Liver (tissue), 9 donors: ENCODE measurements around the gene AKR1B15. TPM values are rescaled to one million over a fixed set of nuclear protein-coding genes. Genes with fewer than 3 reads are reported as not detected.

Experiments
- DNase-seq: peaks from one replicate; pipeline ENCODE4 v3.0.0-alpha.2; 2017; ENCODE audit warnings: low spot score
- H3K27ac ChIP-seq, 2 donors: one replicate each; pipeline ENCODE4 v1.7.0; 2013; ENCODE audit warnings: inconsistent platforms in 2 of 2, low read length in 2 of 2, control low read depth in 1 of 2, low read depth in 1 of 2, mild to moderate bottlenecking in 1 of 2
- H3K27me3 ChIP-seq, 4 donors: one replicate each; pipeline versions ENCODE4 v1.6.1 to v1.7.0; 2013; ENCODE audit warnings: low read length in 3 of 4, inconsistent platforms in 1 of 4, mild to moderate bottlenecking in 1 of 4, moderate library complexity in 1 of 4; ENCODE audit not compliant: control insufficient read depth in 4 of 4, insufficient read depth in 4 of 4
- H3K36me3 ChIP-seq, 4 donors: one replicate each; pipeline versions ENCODE4 v1.6.1 to v1.7.0; 2013; ENCODE audit warnings: low read length in 3 of 4, mild to moderate bottlenecking in 3 of 4, low read depth in 1 of 4, moderate library complexity in 1 of 4; ENCODE audit not compliant: control insufficient read depth in 4 of 4, insufficient read depth in 3 of 4
- H3K4me1 ChIP-seq, 4 donors: one replicate each; pipeline versions ENCODE4 v1.6.1 to v1.7.0; 2013; ENCODE audit warnings: low read length in 3 of 4, mild to moderate bottlenecking in 3 of 4, moderate library complexity in 1 of 4; ENCODE audit not compliant: control insufficient read depth in 4 of 4, insufficient read depth in 4 of 4
- H3K4me3 ChIP-seq, 3 donors: one replicate each; pipeline versions ENCODE4 v1.6.1 to v1.7.0; 2013; ENCODE audit warnings: low read length in 3 of 3, control low read depth in 1 of 3, low read depth in 1 of 3, mild to moderate bottlenecking in 1 of 3
- H3K9ac ChIP-seq, 2 donors: one replicate each; pipeline ENCODE4 v1.7.0; 2013; ENCODE audit warnings: low read length in 2 of 2, mild to moderate bottlenecking in 2 of 2, moderate library complexity in 2 of 2, control low read depth in 1 of 2, low read depth in 1 of 2
- H3K9me3 ChIP-seq, 4 donors: one replicate each; pipeline versions ENCODE4 v1.6.1 to v1.7.0; 2013; ENCODE audit warnings: low read length in 3 of 4; ENCODE audit not compliant: control insufficient read depth in 4 of 4
- ATF3 ChIP-seq: IDR thresholded peaks from 2 replicates; pipeline ENCODE4 v1.6.1; 2016; ENCODE audit warnings: antibody characterized with exemption
- CTCF ChIP-seq: fragments of 150-350 bp; IDR thresholded peaks from 2 replicates; pipeline ENCODE4 v1.5.1; 2017; ENCODE audit warnings: improper control_type of control experiment, low read depth, low read length; ENCODE audit not compliant: missing input control
- FOXA2 ChIP-seq: IDR thresholded peaks from 2 replicates; pipeline ENCODE4 v1.6.1; 2016; ENCODE audit warnings: antibody characterized with exemption
- GABPA ChIP-seq, 2 donors: IDR thresholded peaks in 1 of 2; conservative IDR thresholded peaks in 1 of 2; 2 replicates each; pipeline ENCODE4 v1.6.1; 2016; ENCODE audit warnings: antibody characterized with exemption in 2 of 2, mild to moderate bottlenecking in 1 of 2, moderate library complexity in 1 of 2
- HNF4A ChIP-seq, 2 donors: conservative IDR thresholded peaks; 2 replicates each; pipeline ENCODE4 v1.6.1; 2016; ENCODE audit warnings: antibody characterized with exemption in 2 of 2, mild to moderate bottlenecking in 2 of 2
- HNF4G ChIP-seq: IDR thresholded peaks from 2 replicates; pipeline ENCODE4 v1.6.1; 2016; ENCODE audit warnings: antibody characterized with exemption
- JUND ChIP-seq, 2 donors: IDR thresholded peaks; 2 replicates each; pipeline ENCODE4 v1.6.1; 2016; ENCODE audit warnings: antibody characterized with exemption in 2 of 2
- RAD21 ChIP-seq, 2 donors: IDR thresholded peaks; 2 replicates each; pipeline ENCODE4 v1.6.1; 2016; ENCODE audit warnings: antibody characterized with exemption in 2 of 2, mild to moderate bottlenecking in 2 of 2
- REST ChIP-seq: IDR thresholded peaks from 2 replicates; pipeline ENCODE4 v1.6.1; 2016; ENCODE audit warnings: antibody characterized with exemption, mild to moderate bottlenecking
- RXRA ChIP-seq, 2 donors: IDR thresholded peaks; 2 replicates each; pipeline ENCODE4 v1.6.1; 2017 to 2018; ENCODE audit warnings: antibody characterized with exemption in 2 of 2, mild to moderate bottlenecking in 1 of 2
- SP1 ChIP-seq: IDR thresholded peaks from 2 replicates; pipeline ENCODE4 v1.6.1; 2018; ENCODE audit warnings: antibody characterized with exemption, mild to moderate bottlenecking
- TAF1 ChIP-seq: conservative IDR thresholded peaks from 2 replicates; pipeline ENCODE4 v1.6.1; 2016; ENCODE audit warnings: antibody characterized with exemption, mild to moderate bottlenecking
- YY1 ChIP-seq: IDR thresholded peaks from 2 replicates; pipeline ENCODE4 v1.6.1; 2016; ENCODE audit warnings: antibody characterized with exemption, mild to moderate bottlenecking
- polyA plus RNA-seq, 2 donors: library from polyadenylated mRNA; stranded (reverse) in 1 of 2; unstranded in 1 of 2; fragments of 200-250 nt in 1 of 2; fragments of >200 nt in 1 of 2; fragmentation: Nextera tagmentation in 1 of 2; extraction: Ambion mirVana in 1 of 2; gene quantifications; one replicate each; pipeline versions ENCODE4 v1.2.1 to v1.2.3, GENCODE V29; 2013 to 2015
- total RNA-seq, 2 donors: library from RNA; depleted of rRNA; stranded (reverse); fragments of >200 nt; gene quantifications; one replicate each; pipeline ENCODE4 v1.2.3, GENCODE V29; 2014
- donor health status: healthy.
- donor health status: healthy.
- donor health status: healthy.
- donor health status: healthy.
- donor health status: healthy.

The AKR1B15 gene
- total and polyA plus RNA-seq, 4 donors, result 0.12 TPM; not detected in 3

- Histone ChIP-seq H3K9ac (no peak overlapping the region), H3K4me3 (no peak overlapping the region), H3K9me3 (no peaks in the 10 kb centered on the region), H3K27me3 (peaks cover 0 to 4% (median 0%) of the 10 kb centered on the region in 4 donors), H3K36me3 (no peaks in the 10 kb centered on the region), H3K27ac (no peak overlapping the region), H3K4me1 (no peaks in the 10 kb centered on the region)
- DNase-seq, result no peak
- TF ChIP-seq CTCF (no peak), JUND (IDR thresholded peaks at IDR 0.05) (no peak), HNF4G (no peak), ATF3 (no peak), HNF4A (conservative IDR thresholded peaks at IDR 0.05) (no peak), YY1 (no peak), GABPA (IDR thresholded peaks at IDR 0.05 in 1 of 2, conservative IDR thresholded peaks at IDR 0.05 in 1 of 2) (no peak), SP1 (no peak), FOXA2 (no peak), REST (no peak), RAD21 (IDR thresholded peaks at IDR 0.05) (no peak), RXRA (IDR thresholded peaks at IDR 0.05) (no peak), TAF1 (no peak)
Observed at GRCh38 chr7:134629445-134629844, 80.5 kb downstream of the AKR1B15 start.

Other genes starting within 250 kb of the AKR1B15 start
- gene SLC35B4, start 232.2 kb upstream of the AKR1B15 start, total RNA-seq, result 10 to 100 TPM in 1 of 2 donors, 1 to 10 TPM in 1; 5.9 to 11.9 TPM
- gene SLC35B4, start 232.2 kb upstream of the AKR1B15 start, polyA plus RNA-seq, result 10 to 100 TPM in 1 of 2 donors, 1 to 10 TPM in 1; 5.7 to 17.7 TPM
- gene AKR1B1, start 90.0 kb upstream of the AKR1B15 start, total RNA-seq, result 10 to 100 TPM; 10.8 to 11.8 TPM
- gene AKR1B1, start 90.0 kb upstream of the AKR1B15 start, polyA plus RNA-seq, result 10 to 100 TPM; 11.3 to 12.6 TPM
- under 1 TPM in 1 of 2 donors, not detected in 1; 0.08 TPM for gene AKR1B10, start 21.5 kb upstream of the AKR1B15 start, total RNA-seq
- gene AKR1B10, start 21.5 kb upstream of the AKR1B15 start, polyA plus RNA-seq, result 10 to 100 TPM in 1 of 2 donors, under 1 TPM in 1; 0.76 to 25.5 TPM
- gene BPGM, start 97.7 kb downstream of the AKR1B15 start, total RNA-seq, result 100 to 1,000 TPM in 1 of 2 donors, 1 to 10 TPM in 1; 8.9 to 250 TPM
- gene BPGM, start 97.7 kb downstream of the AKR1B15 start, polyA plus RNA-seq, result 1 to 10 TPM; 6.1 to 6.3 TPM
- gene CALD1, start 230.5 kb downstream of the AKR1B15 start, total RNA-seq, result 100 to 1,000 TPM in 1 of 2 donors, 10 to 100 TPM in 1; 48.0 to 107 TPM
- gene CALD1, start 230.5 kb downstream of the AKR1B15 start, polyA plus RNA-seq, result 100 to 1,000 TPM in 1 of 2 donors, 10 to 100 TPM in 1; 83.4 to 226 TPM